Measurements from ENCODE around the gene GPR55.

DNA sequence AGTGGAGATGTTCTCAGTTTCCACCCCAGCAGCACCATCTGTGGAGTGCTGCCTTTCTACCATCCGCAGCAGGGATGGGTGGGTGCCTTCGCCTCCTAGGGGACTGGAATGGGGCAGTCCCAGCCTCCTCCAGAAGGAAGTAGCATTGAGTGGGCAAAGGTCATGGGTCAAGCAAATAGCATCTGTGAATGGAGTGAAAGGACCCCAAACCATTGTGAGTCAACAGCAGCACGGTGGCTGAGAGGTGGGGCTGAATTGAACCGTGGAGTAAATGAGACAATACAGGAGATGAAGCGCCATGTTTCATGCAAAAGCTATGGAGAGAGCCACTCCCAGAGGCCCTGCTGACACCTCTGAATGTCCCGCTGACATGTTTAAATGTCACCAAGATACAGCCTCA lies 9.7 kb downstream of the GPR55 start:
- TF ChIP-seq, protein P1, sequence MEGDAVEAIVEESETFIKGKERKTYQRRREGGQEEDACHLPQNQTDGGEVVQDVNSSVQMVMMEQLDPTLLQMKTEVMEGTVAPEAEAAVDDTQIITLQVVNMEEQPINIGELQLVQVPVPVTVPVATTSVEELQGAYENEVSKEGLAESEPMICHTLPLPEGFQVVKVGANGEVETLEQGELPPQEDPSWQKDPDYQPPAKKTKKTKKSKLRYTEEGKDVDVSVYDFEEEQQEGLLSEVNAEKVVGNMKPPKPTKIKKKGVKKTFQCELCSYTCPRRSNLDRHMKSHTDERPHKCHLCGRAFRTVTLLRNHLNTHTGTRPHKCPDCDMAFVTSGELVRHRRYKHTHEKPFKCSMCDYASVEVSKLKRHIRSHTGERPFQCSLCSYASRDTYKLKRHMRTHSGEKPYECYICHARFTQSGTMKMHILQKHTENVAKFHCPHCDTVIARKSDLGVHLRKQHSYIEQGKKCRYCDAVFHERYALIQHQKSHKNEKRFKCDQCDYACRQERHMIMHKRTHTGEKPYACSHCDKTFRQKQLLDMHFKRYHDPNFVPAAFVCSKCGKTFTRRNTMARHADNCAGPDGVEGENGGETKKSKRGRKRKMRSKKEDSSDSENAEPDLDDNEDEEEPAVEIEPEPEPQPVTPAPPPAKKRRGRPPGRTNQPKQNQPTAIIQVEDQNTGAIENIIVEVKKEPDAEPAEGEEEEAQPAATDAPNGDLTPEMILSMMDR (conservative IDR thresholded peaks at IDR 0.05; ENCODE audit: low read depth, low read length): no peak
- no peak for TF ChIP-seq EZH2 (IDR thresholded peaks at IDR 0.05; ENCODE audit: borderline replicate concordance, low read depth, low read length, poor library complexity, severe bottlenecking)

All from A673 (cell line).